Colon (tissue), 2 donors: ENCODE data around the gene WDR81.
"Not testable (repeated sequence)": the region's sequence is repeated elsewhere in the genome, so short reads cannot be mapped to it uniquely, and the experiment has no call there.

Experiments
- FAIRE-seq: peaks from 2 replicates; lab custom pipeline; 2012; peaks lifted over from hg19 to GRCh38; lab: Jason Lieb, UNC
- donor health status: control.
- donor health status: control.

The WDR81 gene

GRCh38 chr17:1730326-1731193, 6.1 kb downstream of the WDR81 start:
- no peak for FAIRE-seq

- no peak for FAIRE-seq
Measured at GRCh38 chr17:1731194-1731506, 6.6 kb downstream of the WDR81 start.

- FAIRE-seq, result no peak
Measured at GRCh38 chr17:1732241-1732832, 7.8 kb downstream of the WDR81 start.

GRCh38 chr17:1732833-1733321, 8.4 kb downstream of the WDR81 start:
- no peak for FAIRE-seq

- no peak for FAIRE-seq
Measured at GRCh38 chr17:1733759-1734158, 9.3 kb downstream of the WDR81 start.

- FAIRE-seq, result no peak
Measured at GRCh38 chr17:1735418-1735817, 10.9 kb downstream of the WDR81 start.

- FAIRE-seq, result no peak
Measured at GRCh38 chr17:1735834-1736347, 11.4 kb downstream of the WDR81 start.

GRCh38 chr17:1736348-1737281, 12.1 kb downstream of the WDR81 start:
- FAIRE-seq, result no peak

- FAIRE-seq, result no peak
Measured at GRCh38 chr17:1737531-1738291, 13.2 kb downstream of the WDR81 start.

- FAIRE-seq, result not testable (repeated sequence)
Measured at GRCh38 chr17:1741899-1742298, 17.4 kb downstream of the WDR81 start.

GRCh38 chr17:1742371-1743087, 18.0 kb downstream of the WDR81 start, which contains the start of gene SERPINF2:
Gene SERPINF2 (plus strand): TSS chr17:1742871. CDS start chr17:1744996, 2,125 bp downstream.
- no peak for FAIRE-seq

- FAIRE-seq, result no peak
Measured at GRCh38 chr17:1743088-1743439, 18.6 kb downstream of the WDR81 start.

- no peak for FAIRE-seq
Measured at GRCh38 chr17:1744551-1745512, 20.3 kb downstream of the WDR81 start.

- FAIRE-seq, result no peak
Measured at GRCh38 chr17:1745513-1746020, 21.1 kb downstream of the WDR81 start.

- no peak for FAIRE-seq
Measured at GRCh38 chr17:1746975-1747543, 22.6 kb downstream of the WDR81 start.

GRCh38 chr17:1750628-1751027, 26.1 kb downstream of the WDR81 start:
- FAIRE-seq, result no peak

GRCh38 chr17:1752425-1753262, 28.1 kb downstream of the WDR81 start:
- no peak for FAIRE-seq

- no peak for FAIRE-seq
Measured at GRCh38 chr17:1753767-1754429, 29.4 kb downstream of the WDR81 start.
